Measurements from ENCODE around the gene C3orf85.

C3orf85 gene

GRCh38 chr3:109178708-109179107 lies 42.2 kb downstream of the C3orf85 start:
- TF ChIP-seq POLR2AphosphoS5 (IDR thresholded peaks at IDR 0.05; ENCODE audit: low read depth, low read length) (no peak), FOXP2 (optimal IDR thresholded peaks at IDR 0.05; ENCODE audit: borderline replicate concordance, extremely low read depth, extremely low read length, insufficient read depth) (no peak), SIN3A (IDR thresholded peaks at IDR 0.05; ENCODE audit: borderline replicate concordance, insufficient read depth, low read length) (no peak)

DNA sequence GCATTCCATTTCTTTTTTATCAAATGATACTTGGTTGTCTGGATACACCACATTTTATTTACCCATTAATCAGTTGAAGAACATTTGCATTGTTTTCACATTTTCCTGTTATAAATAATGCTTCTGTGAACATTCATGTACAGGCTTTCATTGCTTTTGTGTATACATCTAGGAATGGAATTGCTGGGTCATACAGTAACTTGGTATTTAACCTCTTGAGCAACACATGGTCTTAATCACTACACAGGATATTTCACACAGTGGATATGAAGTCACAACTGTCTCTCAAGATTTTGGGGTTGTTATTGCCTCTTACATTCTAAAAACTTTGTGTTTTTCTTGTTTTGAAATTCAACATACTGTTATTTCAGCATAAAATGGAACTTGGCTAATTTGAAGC lies 48.2 kb downstream of the C3orf85 start:
- TF ChIP-seq SIN3A (IDR thresholded peaks at IDR 0.05; ENCODE audit: borderline replicate concordance, insufficient read depth, low read length): no peak

DNA sequence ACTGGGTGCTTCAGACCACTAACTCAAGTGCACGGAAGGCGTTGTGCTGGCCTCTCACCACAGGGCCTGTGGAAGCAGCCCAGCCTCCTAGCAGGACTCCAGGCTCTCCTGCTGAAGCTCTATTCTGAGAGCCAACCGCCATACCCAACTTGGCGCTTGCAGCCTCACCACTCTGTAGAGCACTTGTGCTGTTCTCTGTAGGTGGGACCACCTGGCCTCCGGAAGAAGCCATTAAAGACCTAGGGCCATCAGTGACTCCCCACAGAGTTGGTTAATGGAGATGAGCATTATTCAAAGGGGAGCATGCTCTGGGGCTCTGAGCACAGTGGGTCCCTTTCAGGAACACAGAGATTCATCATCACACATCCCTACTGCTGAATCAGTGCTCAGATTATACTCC lies 50.9 kb downstream of the C3orf85 start:
- no peak for TF ChIP-seq FOXP2 (optimal IDR thresholded peaks at IDR 0.05; ENCODE audit: borderline replicate concordance, extremely low read depth, extremely low read length, insufficient read depth)
- no peak for TF ChIP-seq SIN3A (IDR thresholded peaks at IDR 0.05; ENCODE audit: borderline replicate concordance, insufficient read depth, low read length)
- no peak for TF ChIP-seq REST (IDR thresholded peaks at IDR 0.05; ENCODE audit: insufficient read depth in 1 of 2, low read depth in 2 of 2, low read length in 2 of 2)
- no peak for TF ChIP-seq TAF1 (IDR thresholded peaks at IDR 0.05; ENCODE audit: borderline replicate concordance, insufficient read depth, low read length)
- TF ChIP-seq POLR2AphosphoS5 (IDR thresholded peaks at IDR 0.05; ENCODE audit: low read depth, low read length): no peak

- no peak for TF ChIP-seq SIN3A (IDR thresholded peaks at IDR 0.05; ENCODE audit: borderline replicate concordance, insufficient read depth, low read length)
- no peak for TF ChIP-seq FOXP2 (optimal IDR thresholded peaks at IDR 0.05; ENCODE audit: borderline replicate concordance, extremely low read depth, extremely low read length, insufficient read depth)
Observed at GRCh38 chr3:109188741-109189140, 52.2 kb downstream of the C3orf85 start.

GRCh38 chr3:109191421-109191820 lies 54.9 kb downstream of the C3orf85 start:
- TF ChIP-seq SIN3A (IDR thresholded peaks at IDR 0.05; ENCODE audit: borderline replicate concordance, insufficient read depth, low read length) (no peak), POLR2AphosphoS5 (IDR thresholded peaks at IDR 0.05; ENCODE audit: low read depth, low read length) (no peak), FOXP2 (optimal IDR thresholded peaks at IDR 0.05; ENCODE audit: borderline replicate concordance, extremely low read depth, extremely low read length, insufficient read depth) (no peak), TAF1 (IDR thresholded peaks at IDR 0.05; ENCODE audit: borderline replicate concordance, insufficient read depth, low read length) (no peak), REST (IDR thresholded peaks at IDR 0.05; ENCODE audit: insufficient read depth in 1 of 2, low read depth in 2 of 2, low read length in 2 of 2) (no peak)

DNA sequence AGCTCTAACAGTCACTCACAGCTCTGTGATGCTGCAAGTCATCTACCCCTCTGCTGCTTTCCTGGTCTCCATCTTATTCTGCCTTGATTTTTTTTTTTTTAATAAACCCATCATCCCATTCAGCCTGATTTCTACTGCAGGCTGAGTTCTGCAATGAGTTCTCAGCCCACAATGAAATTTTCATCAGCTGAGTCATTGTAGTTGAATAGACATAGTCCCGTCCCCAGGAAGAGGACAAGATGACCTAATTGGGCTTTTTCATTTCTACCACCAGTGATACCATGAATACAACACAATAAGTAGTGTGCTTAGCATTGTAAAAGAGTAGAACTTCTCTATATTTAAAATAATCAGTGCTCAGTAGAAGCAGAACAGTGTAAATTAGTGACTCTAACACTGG lies 59.3 kb downstream of the C3orf85 start:
- TF ChIP-seq REST (IDR thresholded peaks at IDR 0.05; ENCODE audit: insufficient read depth in 1 of 2, low read depth in 2 of 2, low read length in 2 of 2) (no peak), SIN3A (IDR thresholded peaks at IDR 0.05; ENCODE audit: borderline replicate concordance, insufficient read depth, low read length) (no peak), TAF1 (IDR thresholded peaks at IDR 0.05; ENCODE audit: borderline replicate concordance, insufficient read depth, low read length) (no peak), FOXP2 (optimal IDR thresholded peaks at IDR 0.05; ENCODE audit: borderline replicate concordance, extremely low read depth, extremely low read length, insufficient read depth) (no peak), POLR2AphosphoS5 (IDR thresholded peaks at IDR 0.05; ENCODE audit: low read depth, low read length) (no peak)
